Brain microvascular endothelial cell (primary cell): ENCODE results near the gene SAMD4A.

Source experiments
- DNase-seq: peaks from one replicate; pipeline ENCODE4 v3.0.0-alpha.2; 2020
- H3K27ac ChIP-seq: fragments of 250-450 bp; sonication (Bioruptor Pico); 2 replicates; pipeline ENCODE4 v1.5.1; 2020; ENCODE audit warnings: mild to moderate bottlenecking, moderate library complexity
- H3K27me3 ChIP-seq: fragments of 250-450 bp; sonication (Bioruptor Pico); replicated peaks from 2 replicates; pipeline ENCODE4 v1.5.1; 2020; ENCODE audit warnings: mild to moderate bottlenecking
- H3K36me3 ChIP-seq: fragments of 250-450 bp; sonication (Bioruptor Pico); replicated peaks from 2 replicates; pipeline ENCODE4 v1.5.1; 2020; ENCODE audit warnings: mild to moderate bottlenecking
- H3K4me3 ChIP-seq: 2 replicates; pipeline ENCODE4 v1.5.1; 2011; ENCODE audit warnings: low read depth, mild to moderate bottlenecking, control low read depth, low read length, moderate library complexity
- in situ Hi-C: cut with HindIII; loops from 2 replicates; pipeline ENCODE4 v1.10.0; 2017; ENCODE audit warnings: low sequenced_read_pairs, low pct_ligation_motif_present
- TF ChIP-seq, protein P1 (sequence below): IDR thresholded peaks from 2 replicates; pipeline ENCODE4 v1.5.1; 2011; ENCODE audit warnings: low read depth, mild to moderate bottlenecking, moderate library complexity, low read length, control low read depth, inconsistent platforms; ENCODE audit errors: missing control alignments

SAMD4A gene

DNA sequence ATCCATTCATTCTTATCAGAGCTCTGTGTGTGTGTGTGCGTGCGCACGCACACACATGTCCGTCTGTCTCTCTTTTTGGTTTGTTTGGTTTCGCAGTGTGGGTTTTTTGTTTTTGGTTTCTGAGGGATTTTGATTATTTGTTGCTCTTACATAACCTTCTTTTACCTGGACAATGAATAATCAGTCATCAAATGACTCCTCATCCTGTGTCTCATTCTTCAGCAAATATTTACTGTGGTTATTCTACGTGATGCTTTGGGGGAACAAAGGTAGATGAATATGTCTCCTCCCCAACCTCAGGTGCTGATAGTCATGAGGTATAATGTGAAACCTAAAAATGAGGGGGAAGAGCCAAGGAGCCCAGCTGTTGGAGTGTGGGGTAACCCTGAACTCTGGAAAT is 92.4 kb downstream of the SAMD4A start:
- in situ Hi-C loops = no loop called here
- Histone ChIP-seq H3K27ac (no peak overlapping the region), H3K27me3 (no peaks in the 10 kb centered on the region), H3K36me3 (no peaks in the 10 kb centered on the region), H3K4me3 (no peak overlapping the region)
- DNase-seq = no peak
- TF ChIP-seq, protein P1, sequence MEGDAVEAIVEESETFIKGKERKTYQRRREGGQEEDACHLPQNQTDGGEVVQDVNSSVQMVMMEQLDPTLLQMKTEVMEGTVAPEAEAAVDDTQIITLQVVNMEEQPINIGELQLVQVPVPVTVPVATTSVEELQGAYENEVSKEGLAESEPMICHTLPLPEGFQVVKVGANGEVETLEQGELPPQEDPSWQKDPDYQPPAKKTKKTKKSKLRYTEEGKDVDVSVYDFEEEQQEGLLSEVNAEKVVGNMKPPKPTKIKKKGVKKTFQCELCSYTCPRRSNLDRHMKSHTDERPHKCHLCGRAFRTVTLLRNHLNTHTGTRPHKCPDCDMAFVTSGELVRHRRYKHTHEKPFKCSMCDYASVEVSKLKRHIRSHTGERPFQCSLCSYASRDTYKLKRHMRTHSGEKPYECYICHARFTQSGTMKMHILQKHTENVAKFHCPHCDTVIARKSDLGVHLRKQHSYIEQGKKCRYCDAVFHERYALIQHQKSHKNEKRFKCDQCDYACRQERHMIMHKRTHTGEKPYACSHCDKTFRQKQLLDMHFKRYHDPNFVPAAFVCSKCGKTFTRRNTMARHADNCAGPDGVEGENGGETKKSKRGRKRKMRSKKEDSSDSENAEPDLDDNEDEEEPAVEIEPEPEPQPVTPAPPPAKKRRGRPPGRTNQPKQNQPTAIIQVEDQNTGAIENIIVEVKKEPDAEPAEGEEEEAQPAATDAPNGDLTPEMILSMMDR = no peak

- Histone ChIP-seq H3K4me3 (no peak overlapping the region), H3K36me3 (no peaks in the 10 kb centered on the region), H3K27me3 (no peaks in the 10 kb centered on the region), H3K27ac (no peak overlapping the region)
- in situ Hi-C loops = no loop called here
- no peak for DNase-seq
- TF ChIP-seq, protein P1 = no peak
Measured at GRCh38 chr14:54660604-54661111, 93.7 kb downstream of the SAMD4A start.

GRCh38 chr14:54662491-54663133 is 95.7 kb downstream of the SAMD4A start:
- no peak for DNase-seq
- H3K36me3 ChIP-seq = no peaks in the 10 kb centered on the region
- H3K27ac ChIP-seq = no peak overlapping the region
- TF ChIP-seq, protein P1 = no peak
- no peaks in the 10 kb centered on the region for H3K27me3 ChIP-seq
- H3K4me3 ChIP-seq = no peak overlapping the region
- in situ Hi-C loops = no loop called here

DNA sequence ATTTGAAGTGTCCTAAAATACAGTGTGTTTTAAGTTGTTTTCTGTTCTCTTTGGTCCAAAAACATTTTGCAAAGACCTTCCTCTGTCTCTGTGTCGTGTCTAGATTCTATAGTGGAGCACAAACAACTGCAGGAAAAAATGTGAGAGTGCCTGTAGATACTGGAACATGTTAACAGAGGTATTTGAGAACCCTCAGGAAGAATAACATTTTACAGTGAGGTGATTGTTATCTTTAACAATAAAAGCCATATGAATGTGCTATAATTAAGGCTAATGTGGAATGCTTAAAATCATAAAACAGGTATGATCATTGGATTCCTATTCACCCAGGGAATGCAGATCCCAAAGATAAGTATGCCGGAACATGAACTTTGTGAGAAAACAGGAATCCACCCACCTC is 98.0 kb downstream of the SAMD4A start:
- TF ChIP-seq, protein P1 = no peak
- in situ Hi-C loops = no loop called here
- Histone ChIP-seq H3K27me3 (no peaks in the 10 kb centered on the region), H3K27ac (no peak overlapping the region), H3K4me3 (no peak overlapping the region), H3K36me3 (no peaks in the 10 kb centered on the region)
- no peak for DNase-seq

- Histone ChIP-seq H3K36me3 (no peaks in the 10 kb centered on the region), H3K27me3 (no peaks in the 10 kb centered on the region), H3K27ac (no peak overlapping the region), H3K4me3 (no peak overlapping the region)
- DNase-seq = no peak
- in situ Hi-C loops = no loop called here
- TF ChIP-seq, protein P1 = no peak
Measured at GRCh38 chr14:54665946-54666345, 99.0 kb downstream of the SAMD4A start.

- no peak for DNase-seq
- TF ChIP-seq, protein P1 = no peak
- no peaks in the 10 kb centered on the region for H3K27me3 ChIP-seq
Measured at GRCh38 chr14:54667026-54667744, 100.3 kb downstream of the SAMD4A start.

More at GRCh38 chr14:54667026-54667744, 100.3 kb downstream of the SAMD4A start:
- Histone ChIP-seq H3K4me3 (no peak overlapping the region), H3K36me3 (no peaks in the 10 kb centered on the region), H3K27ac (no peak overlapping the region)
- in situ Hi-C loops = no loop called here
